GM23248 (cell line): ENCODE data around the gene PAPOLB. TPM values are rescaled to one million over a fixed set of nuclear protein-coding genes. Genes with fewer than 3 reads are reported as not detected.

Experiments
- DNase-seq: peaks from one replicate; pipeline ENCODE4 v3.0.0-alpha.2; 2015
- H2AFZ ChIP-seq: fragments of 200-600 bp; sonication (generic); 2 replicates; pipeline ENCODE4 v1.6.1; 2016; ENCODE audit warnings: antibody characterized with exemption
- H3F3A ChIP-seq: fragments of 200-600 bp; sonication (generic); 2 replicates; pipeline ENCODE4 v1.6.1; 2016; ENCODE audit warnings: mild to moderate bottlenecking, antibody characterized with exemption, mixed run types; ENCODE audit not compliant: insufficient read depth
- H3K27ac ChIP-seq: fragments of 200-600 bp; sonication (generic); 2 replicates; pipeline ENCODE4 v1.5.1; 2016; ENCODE audit warnings: mild to moderate bottlenecking
- H3K27me3 ChIP-seq: fragments of 200-600 bp; sonication (generic); replicated peaks from 2 replicates; pipeline ENCODE4 v1.6.1; 2016; ENCODE audit warnings: mild to moderate bottlenecking; ENCODE audit not compliant: insufficient read depth
- H3K36me3 ChIP-seq: fragments of 200-600 bp; sonication (generic); 2 replicates; pipeline ENCODE4 v1.6.1; 2016; ENCODE audit warnings: low read depth, mild to moderate bottlenecking
- H3K4me1 ChIP-seq: fragments of 200-600 bp; sonication (generic); 2 replicates; pipeline ENCODE4 v1.6.1; 2016; ENCODE audit warnings: mild to moderate bottlenecking; ENCODE audit not compliant: insufficient read depth
- H3K4me2 ChIP-seq: fragments of 200-600 bp; sonication (generic); one replicate; pipeline ENCODE4 v1.6.1; 2016; ENCODE audit warnings: mild to moderate bottlenecking; ENCODE audit not compliant: unreplicated experiment
- H3K4me3 ChIP-seq: fragments of 200-600 bp; sonication (generic); 2 replicates; pipeline ENCODE4 v1.5.1; 2016; ENCODE audit warnings: mild to moderate bottlenecking
- H3K79me2 ChIP-seq: fragments of 200-600 bp; sonication (generic); 2 replicates; pipeline ENCODE4 v1.6.1; 2016; ENCODE audit warnings: mild to moderate bottlenecking; ENCODE audit not compliant: insufficient read depth
- H3K9ac ChIP-seq: fragments of 200-600 bp; sonication (generic); 2 replicates; pipeline ENCODE4 v1.6.1; 2016; ENCODE audit warnings: mild to moderate bottlenecking
- H3K9me2 ChIP-seq: fragments of 200-600 bp; sonication (generic); 2 replicates; pipeline ENCODE4 v1.6.1; 2016; ENCODE audit warnings: mixed run types, mild to moderate bottlenecking, moderate library complexity; ENCODE audit not compliant: insufficient read depth
- H3K9me3 ChIP-seq: fragments of 200-600 bp; sonication (generic); one replicate; pipeline ENCODE4 v1.6.1; 2017; ENCODE audit warnings: low read depth
- H4K20me1 ChIP-seq: fragments of 200-600 bp; sonication (generic); 2 replicates; pipeline ENCODE4 v1.6.0; 2016; ENCODE audit not compliant: insufficient read depth
- EZH2 ChIP-seq: fragments of 200-600 bp; sonication (generic); IDR thresholded peaks from 2 replicates; pipeline ENCODE4 v1.6.1; 2018; ENCODE audit warnings: antibody characterized with exemption, mild to moderate bottlenecking; ENCODE audit not compliant: insufficient read depth, poor library complexity, severe bottlenecking
- EZH2phosphoT487 ChIP-seq: fragments of 200-600 bp; sonication (generic); IDR thresholded peaks from 2 replicates; pipeline ENCODE4 v1.6.1; 2018; ENCODE audit warnings: antibody characterized with exemption, moderate library complexity, mild to moderate bottlenecking, low read depth; ENCODE audit not compliant: insufficient read depth
- WGBS, 2 experiments: methylation state at CpG; one replicate each; pipeline ENCODE4 v1.1.6; 2015 to 2017; ENCODE audit warnings: low lambda C conversion rate in 2 of 2, low coverage in 1 of 2; ENCODE audit errors: missing lambda C conversion rate in 2 of 2; 5-methylcytosine and 5-hydroxymethylcytosine counted together
- in situ Hi-C: fragments of 300-500 bp; cut with MboI; formaldehyde crosslinking; loops from 2 replicates; pipeline ENCODE4 v1.15.0; 2020
- polyA plus RNA-seq: library from polyadenylated mRNA; unstranded; fragments of >200 nt; fragmentation: Nextera tagmentation; extraction: Ambion mirVana; gene quantifications from 2 replicates; pipeline ENCODE4 v1.2.1, GENCODE V29; 2016
- total RNA-seq: library from RNA; depleted of rRNA; stranded (reverse); fragments of >200 nt; shearing (Covaris generic); gene quantifications from 2 replicates; pipeline ENCODE4 v1.2.3, GENCODE V29; 2014

Gene PAPOLB
- total and polyA plus RNA-seq, 2 experiments from 2014 or later, result 0.11 TPM; not detected in 1

GRCh38 chr7:4837041-4837802, 24.6 kb downstream of the PAPOLB start:
- Histone ChIP-seq H4K20me1 (no peaks in the 10 kb centered on the region), H3K9me2 (no peaks in the 10 kb centered on the region), H3K79me2 (no peaks in the 10 kb centered on the region), H3K36me3 (no peaks in the 10 kb centered on the region), H3K27ac (no peak overlapping the region), H3K4me3 (no peak overlapping the region), H3K27me3 (no peaks in the 10 kb centered on the region), H3K4me1 (no peaks in the 10 kb centered on the region), H3K4me2 (no peak overlapping the region), H3F3A (no peaks in the 10 kb centered on the region), H3K9ac (no peak overlapping the region), H3K9me3 (no peaks in the 10 kb centered on the region), H2AFZ (no peak overlapping the region)
- WGBS, 2 experiments, result 66% methylated on average over 19 to 22 of the region's 22 CpGs
- TF ChIP-seq EZH2 (no peak), EZH2phosphoT487 (no peak)
- in situ Hi-C loops, result no loop called here
- no peak for DNase-seq

GRCh38 chr7:4836206-4836661, 25.6 kb downstream of the PAPOLB start:
- Histone ChIP-seq H3K36me3 (no peaks in the 10 kb centered on the region), H3F3A (no peaks in the 10 kb centered on the region), H3K9me3 (no peaks in the 10 kb centered on the region), H3K4me1 (no peaks in the 10 kb centered on the region), H3K27me3 (no peaks in the 10 kb centered on the region), H2AFZ (no peak overlapping the region), H3K4me2 (no peak overlapping the region), H3K9ac (no peak overlapping the region), H4K20me1 (no peaks in the 10 kb centered on the region), H3K79me2 (no peaks in the 10 kb centered on the region), H3K27ac (no peak overlapping the region), H3K4me3 (no peak overlapping the region), H3K9me2 (no peaks in the 10 kb centered on the region)
- WGBS, 2 experiments, result 88 to 93% methylated on average over 15 to 30 of the region's 30 CpGs
- TF ChIP-seq EZH2 (no peak), EZH2phosphoT487 (no peak)
- in situ Hi-C loops, result no loop called here
- DNase-seq, result no peak

- H2AFZ ChIP-seq, result no peak overlapping the region
- no peak for DNase-seq
- H3K27ac ChIP-seq, result no peak overlapping the region
- H3K9me3 ChIP-seq, result no peaks in the 10 kb centered on the region
- in situ Hi-C loops, result no loop called here
- H3K9ac ChIP-seq, result no peak overlapping the region
- no peaks in the 10 kb centered on the region for H3K79me2 ChIP-seq
- no peaks in the 10 kb centered on the region for H3K36me3 ChIP-seq
- no peaks in the 10 kb centered on the region for H3K9me2 ChIP-seq
- no peak overlapping the region for H3K4me2 ChIP-seq
- H4K20me1 ChIP-seq, result no peaks in the 10 kb centered on the region
- no peaks in the 10 kb centered on the region for H3F3A ChIP-seq
- no peaks in the 10 kb centered on the region for H3K27me3 ChIP-seq
- H3K4me3 ChIP-seq, result no peak overlapping the region
- H3K4me1 ChIP-seq, result no peaks in the 10 kb centered on the region
- TF ChIP-seq EZH2, result no peak
- no peak for TF ChIP-seq EZH2phosphoT487
- 92 to 94% methylated on average over 21 to 27 of the region's 28 CpGs for WGBS, 2 experiments
Observed at GRCh38 chr7:4835398-4836205, 26.2 kb downstream of the PAPOLB start.

GRCh38 chr7:4834601-4835397, 27.0 kb downstream of the PAPOLB start:
- H4K20me1 ChIP-seq, result no peaks in the 10 kb centered on the region
- 91 to 94% methylated on average over 53 to 60 of the region's 60 CpGs for WGBS, 2 experiments
- H3K79me2 ChIP-seq, result no peaks in the 10 kb centered on the region
- H3K9ac ChIP-seq, result no peak overlapping the region
- in situ Hi-C loops, result no loop called here
- H3K27ac ChIP-seq, result no peak overlapping the region
- no peak overlapping the region for H2AFZ ChIP-seq
- no peak overlapping the region for H3K4me2 ChIP-seq
- TF ChIP-seq EZH2 (no peak), EZH2phosphoT487 (no peak)
- H3K27me3 ChIP-seq, result no peaks in the 10 kb centered on the region
- no peaks in the 10 kb centered on the region for H3K9me3 ChIP-seq
- H3K4me3 ChIP-seq, result no peak overlapping the region
- H3F3A ChIP-seq, result no peaks in the 10 kb centered on the region
- H3K36me3 ChIP-seq, result no peaks in the 10 kb centered on the region
- no peaks in the 10 kb centered on the region for H3K9me2 ChIP-seq
- no peak for DNase-seq
- H3K4me1 ChIP-seq, result no peaks in the 10 kb centered on the region
